Dedifferentiated amniotic fluid mesenchymal stem cell (primary cell): ENCODE measurements around the gene MEF2A.
A peak's percentile ranks its signal among the peaks of the same experiment; 100 is the strongest.
"Not testable (repeated sequence)": the region's sequence is repeated elsewhere in the genome, so short reads cannot be mapped to it uniquely, and the experiment has no call there.

Experiments
- DNase-seq: peaks from one replicate; pipeline ENCODE4 v3.0.0-alpha.2; 2016; ENCODE audit errors: extremely low spot score

Gene MEF2A

GRCh38 chr15:99645951-99646350, 80.2 kb downstream of the MEF2A start:
- DNase-seq = no peak

- peak; percentile 23 for DNase-seq
Observed at GRCh38 chr15:99651023-99651807, 85.4 kb downstream of the MEF2A start.

DNA sequence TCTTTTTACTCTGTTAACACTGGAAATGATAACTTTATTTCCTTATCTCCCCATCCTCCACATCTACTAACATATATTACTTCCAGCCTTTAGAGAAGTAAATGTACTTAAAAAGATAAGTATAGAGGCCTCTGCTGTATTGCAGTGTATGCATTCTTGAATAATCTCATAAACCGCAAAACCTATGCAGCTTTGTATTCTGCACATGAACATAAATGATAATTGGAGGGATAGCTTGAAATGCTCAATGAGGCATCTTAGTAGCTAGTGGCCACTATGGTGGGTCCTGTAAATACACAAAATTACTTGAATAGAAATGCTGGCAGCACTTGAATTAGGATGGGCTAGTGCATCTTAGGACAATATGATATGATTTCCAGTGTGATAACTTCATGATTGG, 90.4 kb downstream of the MEF2A start:
- no peak for DNase-seq

DNA sequence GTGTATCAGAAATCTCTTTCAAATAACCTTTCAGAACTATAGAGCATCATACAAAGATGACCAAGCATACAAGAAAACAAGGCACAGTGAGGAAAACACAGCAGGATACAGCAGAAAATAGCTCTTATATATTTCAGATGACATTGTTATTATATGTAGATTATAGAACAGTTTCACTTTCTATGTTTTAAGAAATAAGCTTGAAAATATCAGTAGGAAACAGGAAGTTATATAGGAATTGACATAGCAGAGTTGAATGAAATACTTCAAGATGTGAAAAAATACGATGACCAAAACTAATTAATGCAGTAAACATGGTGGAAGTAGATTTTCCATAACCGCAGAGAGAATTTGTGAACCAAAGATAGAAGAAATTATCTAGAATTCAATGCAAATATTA, 92.2 kb downstream of the MEF2A start:
- DNase-seq = no peak

DNA sequence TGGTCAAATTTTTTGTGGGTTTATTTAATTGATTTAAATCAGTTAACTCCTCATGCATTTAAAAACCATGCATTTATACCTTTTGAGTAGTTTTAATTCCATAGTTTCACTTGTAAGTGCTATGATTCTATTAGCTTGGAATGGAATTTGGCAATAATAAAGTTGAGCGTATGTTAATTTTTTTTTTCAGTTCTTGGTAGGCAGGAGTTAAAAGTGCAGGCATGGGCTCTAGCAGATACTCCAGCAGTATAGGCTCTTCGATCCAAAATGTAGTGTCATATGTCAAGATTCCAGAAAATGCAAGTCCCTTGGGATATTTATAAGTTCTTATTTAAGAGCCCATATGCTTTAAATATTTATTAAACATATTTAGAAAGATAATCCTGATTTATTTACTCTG, 97.1 kb downstream of the MEF2A start:
- no peak for DNase-seq

DNA sequence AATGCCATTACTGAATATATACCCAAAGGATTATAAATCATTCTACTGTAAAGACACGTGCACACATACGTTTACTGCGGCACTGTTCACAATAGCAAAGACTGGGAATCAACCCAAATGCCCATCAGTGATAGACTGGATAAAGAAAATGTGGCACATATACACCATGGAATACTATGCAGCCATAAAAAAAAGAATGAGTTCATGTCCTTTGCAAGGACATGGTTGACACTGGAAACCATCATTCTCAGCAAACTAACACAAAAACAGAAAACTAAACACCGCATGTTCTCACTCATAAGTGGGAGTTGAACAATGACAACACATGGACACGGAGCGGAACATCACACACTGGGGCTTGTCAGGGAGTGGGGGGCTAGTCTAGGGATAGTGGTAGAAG, 100.3 kb downstream of the MEF2A start:
- not testable (repeated sequence) for DNase-seq

DNA sequence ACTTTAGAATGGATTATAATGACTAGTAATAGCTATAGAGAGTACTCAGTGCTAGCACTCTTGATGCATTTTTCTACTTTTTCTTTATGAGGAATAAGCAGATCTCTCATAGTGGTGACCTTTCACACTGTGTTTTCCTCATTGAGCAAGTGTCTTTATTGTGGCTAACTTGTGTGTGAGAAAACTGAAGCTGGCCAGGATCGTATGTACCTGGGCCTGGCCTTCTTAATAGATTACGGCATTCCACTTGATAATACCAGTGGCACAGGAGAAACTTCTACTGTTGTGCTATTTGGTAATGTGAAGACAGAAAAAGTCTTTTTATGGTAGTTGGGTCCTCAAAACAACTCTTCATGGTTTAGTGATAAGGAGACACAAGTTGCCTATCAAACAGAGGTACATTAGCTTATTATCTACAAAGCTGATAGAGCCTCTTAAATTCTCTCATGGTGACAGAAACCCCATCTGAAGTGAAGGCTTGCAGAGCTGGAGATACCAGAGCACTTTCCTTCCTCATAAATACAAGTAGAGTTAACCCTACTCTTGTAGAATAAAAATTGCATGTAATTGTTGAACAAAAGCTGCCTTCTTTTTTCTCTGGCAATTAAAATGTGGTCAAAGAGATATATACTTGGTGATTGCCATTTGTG, 102.9 kb downstream of the MEF2A start:
- DNase-seq = no peak

- DNase-seq = no peak
Observed at GRCh38 chr15:99669250-99669649, 103.5 kb downstream of the MEF2A start.

- no peak for DNase-seq
Observed at GRCh38 chr15:99671926-99672635, 106.3 kb downstream of the MEF2A start.

DNA sequence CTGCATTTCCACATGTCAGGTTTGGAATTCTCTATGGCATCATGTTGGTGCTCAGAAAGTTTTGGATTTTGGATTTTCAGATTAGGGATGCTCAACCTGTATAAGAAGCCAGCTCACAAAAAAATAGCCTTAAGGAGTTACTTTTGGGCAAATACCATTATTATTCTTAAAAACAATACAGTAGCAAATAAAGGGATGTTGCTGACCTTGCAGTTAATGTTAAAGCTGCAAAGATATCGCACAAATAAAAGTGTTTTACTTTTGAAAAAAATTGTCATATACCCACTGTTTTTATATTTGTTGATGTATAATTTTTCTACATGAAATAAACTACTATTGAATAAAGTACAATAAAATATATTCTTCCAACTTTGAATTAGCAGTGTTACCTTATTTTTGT, 107.3 kb downstream of the MEF2A start:
- DNase-seq = no peak

DNA sequence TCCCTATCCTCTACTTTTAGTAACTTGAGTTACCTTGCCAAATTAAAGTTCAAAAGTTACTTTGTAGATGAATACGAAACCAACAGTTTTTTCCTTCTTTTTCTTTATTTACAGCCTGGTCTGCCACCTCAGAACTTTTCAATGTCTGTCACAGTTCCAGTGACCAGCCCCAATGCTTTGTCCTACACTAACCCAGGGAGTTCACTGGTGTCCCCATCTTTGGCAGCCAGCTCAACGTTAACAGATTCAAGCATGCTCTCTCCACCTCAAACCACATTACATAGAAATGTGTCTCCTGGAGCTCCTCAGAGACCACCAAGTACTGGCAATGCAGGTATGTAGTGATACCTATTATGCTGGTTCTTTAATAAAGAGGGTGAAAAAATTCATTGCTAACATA, 108.5 kb downstream of the MEF2A start:
- no peak for DNase-seq

DNA sequence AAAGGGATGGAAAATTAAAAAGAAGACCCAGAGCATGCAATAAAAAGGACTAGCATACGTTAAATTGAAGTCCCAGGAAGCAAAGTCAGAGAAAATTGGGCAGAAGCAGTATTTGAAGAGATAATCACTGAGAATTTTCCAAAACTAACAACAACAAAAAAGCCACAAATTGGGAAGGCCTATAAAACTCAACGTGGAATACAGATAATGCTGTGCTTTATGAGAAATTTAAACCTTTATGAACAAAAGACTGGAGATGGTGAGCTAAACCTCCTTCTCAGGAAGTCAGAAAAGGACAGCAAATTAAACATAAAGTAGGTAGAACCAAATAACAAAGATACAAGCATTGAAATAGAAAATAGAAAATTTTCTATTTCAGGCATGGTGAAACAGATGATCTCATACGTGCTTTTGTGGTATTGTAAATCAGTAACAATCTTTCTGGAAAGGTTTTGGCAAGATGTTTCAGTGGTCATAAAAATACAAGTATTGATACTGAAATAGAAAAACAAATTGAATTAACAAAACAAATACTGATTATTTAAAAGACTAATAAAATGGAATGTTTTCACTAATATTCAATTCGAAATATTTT, 111.9 kb downstream of the MEF2A start:
- no peak for DNase-seq

DNA sequence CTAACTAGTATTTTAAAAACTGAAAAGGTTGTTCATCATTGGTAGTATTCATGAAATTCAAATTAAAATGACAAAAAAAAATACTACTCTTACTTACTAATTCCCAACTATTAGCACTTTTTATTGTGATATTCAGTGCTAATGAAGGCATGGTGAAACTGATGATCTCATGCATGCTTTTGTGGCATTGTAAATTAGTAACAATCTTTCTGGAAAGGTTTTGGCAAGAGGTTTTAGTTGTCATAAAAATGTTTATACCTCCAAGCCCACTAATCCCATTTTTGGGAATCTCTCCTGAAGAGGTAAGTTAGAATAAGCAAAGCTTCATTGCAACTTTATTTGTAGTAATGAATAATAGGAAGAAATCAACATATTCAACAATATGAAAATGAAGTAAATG, 114.5 kb downstream of the MEF2A start:
- no peak for DNase-seq

DNA sequence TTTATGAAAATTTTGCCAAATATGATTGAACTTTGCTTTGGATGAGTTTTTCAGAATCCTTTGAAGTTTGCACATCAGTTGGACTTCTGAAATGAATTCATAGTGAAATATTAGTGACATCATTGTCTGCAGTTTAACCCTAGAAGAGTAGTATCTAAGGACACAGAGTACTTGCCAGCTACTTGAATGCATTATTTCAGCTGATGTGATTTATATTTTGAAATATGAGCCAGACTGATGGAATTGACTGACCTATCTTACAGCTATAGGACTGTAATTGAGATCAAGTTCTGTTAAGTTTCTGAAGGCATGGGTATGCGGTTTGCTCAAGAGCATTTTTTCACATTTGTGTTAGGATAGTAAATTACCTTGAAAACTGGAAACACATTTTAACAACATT, 116.2 kb downstream of the MEF2A start:
- no peak for DNase-seq

DNA sequence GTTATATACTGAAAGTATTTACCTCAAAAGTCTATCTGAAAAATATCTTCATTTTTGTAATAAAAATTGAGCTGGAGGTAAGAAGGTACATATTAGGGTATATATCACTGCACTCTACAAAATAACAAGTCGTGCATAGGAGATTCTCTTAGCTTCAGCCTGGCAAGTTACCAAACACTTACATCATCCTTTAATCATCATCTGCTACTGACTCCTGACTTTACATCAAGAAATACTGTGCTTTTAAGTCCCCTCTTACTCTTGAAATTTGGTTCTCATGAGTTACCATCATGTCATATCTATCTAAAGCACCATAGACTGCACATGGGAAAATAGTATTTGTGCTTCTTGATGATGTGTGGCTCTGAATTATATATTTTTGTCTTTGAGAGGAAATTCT, 116.7 kb downstream of the MEF2A start:
- DNase-seq = peak; percentile 76

GRCh38 chr15:99683000-99683670, 117.4 kb downstream of the MEF2A start:
- no peak for DNase-seq

- DNase-seq = no peak
Observed at GRCh38 chr15:99686290-99686689, 120.5 kb downstream of the MEF2A start.

DNA sequence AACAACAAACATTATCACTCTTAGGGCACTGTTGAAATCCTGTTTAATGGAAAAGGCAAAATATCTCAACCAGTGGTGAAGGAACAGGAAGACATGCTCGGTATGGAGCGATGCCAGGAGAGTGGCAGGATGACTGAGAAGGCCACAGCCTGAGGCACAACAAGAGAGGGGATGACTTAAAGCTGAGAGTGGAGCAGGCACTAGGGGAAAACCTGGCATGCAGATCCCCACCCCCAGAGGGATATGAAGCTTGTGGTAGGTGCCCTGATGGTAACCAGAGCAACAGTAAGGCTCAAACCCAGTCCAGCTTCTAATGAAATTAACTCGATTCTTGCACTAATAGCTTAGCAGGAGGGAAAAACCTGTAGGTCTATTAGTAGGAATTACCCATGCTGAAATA, 127.0 kb downstream of the MEF2A start:
- no peak for DNase-seq

- no peak for DNase-seq
Observed at GRCh38 chr15:99696096-99696495, 130.3 kb downstream of the MEF2A start.

GRCh38 chr15:99702895-99703602, 137.3 kb downstream of the MEF2A start:
- DNase-seq = no peak
